HG03460 (cell line): ENCODE results near the gene MOGAT3.

ENCODE experiments used
- ATAC-seq: cut with Tn5 transposase; IDR thresholded peaks from one replicate; pipeline ENCODE4 v1.9.1; 2021; ENCODE audit not compliant: unreplicated experiment

The MOGAT3 gene, protein sequence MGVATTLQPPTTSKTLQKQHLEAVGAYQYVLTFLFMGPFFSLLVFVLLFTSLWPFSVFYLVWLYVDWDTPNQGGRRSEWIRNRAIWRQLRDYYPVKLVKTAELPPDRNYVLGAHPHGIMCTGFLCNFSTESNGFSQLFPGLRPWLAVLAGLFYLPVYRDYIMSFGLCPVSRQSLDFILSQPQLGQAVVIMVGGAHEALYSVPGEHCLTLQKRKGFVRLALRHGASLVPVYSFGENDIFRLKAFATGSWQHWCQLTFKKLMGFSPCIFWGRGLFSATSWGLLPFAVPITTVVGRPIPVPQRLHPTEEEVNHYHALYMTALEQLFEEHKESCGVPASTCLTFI

GRCh38 chr7:101200862-101201599, at the start of gene MOGAT3:
Gene MOGAT3, minus strand, starts transcription at chr7:101201036. Its CDS starts 182 bp downstream, at chr7:101200854.
- no peak for ATAC-seq

DNA sequence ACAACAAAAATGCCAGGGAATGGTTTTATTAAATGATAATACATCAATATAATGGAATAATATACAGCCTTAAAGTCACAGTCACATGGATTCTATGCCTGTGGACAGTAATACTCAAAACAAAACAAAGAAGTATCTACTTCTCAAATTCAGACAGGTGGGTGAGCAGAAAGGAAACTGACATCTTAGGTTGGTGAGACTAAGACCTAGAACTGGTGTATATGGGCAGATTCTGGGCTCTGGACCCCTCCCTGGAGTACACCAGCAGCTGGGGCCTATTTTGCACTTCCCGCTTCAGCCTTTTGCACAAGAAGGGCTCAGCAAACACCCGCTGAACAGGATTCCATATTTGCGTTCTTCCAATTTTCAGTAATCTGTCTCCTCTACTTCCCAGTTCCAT, 49.5 kb upstream of the MOGAT3 start:
- no peak for ATAC-seq

GRCh38 chr7:101248276-101248675, 47.4 kb upstream of the MOGAT3 start:
- ATAC-seq, result no peak

DNA sequence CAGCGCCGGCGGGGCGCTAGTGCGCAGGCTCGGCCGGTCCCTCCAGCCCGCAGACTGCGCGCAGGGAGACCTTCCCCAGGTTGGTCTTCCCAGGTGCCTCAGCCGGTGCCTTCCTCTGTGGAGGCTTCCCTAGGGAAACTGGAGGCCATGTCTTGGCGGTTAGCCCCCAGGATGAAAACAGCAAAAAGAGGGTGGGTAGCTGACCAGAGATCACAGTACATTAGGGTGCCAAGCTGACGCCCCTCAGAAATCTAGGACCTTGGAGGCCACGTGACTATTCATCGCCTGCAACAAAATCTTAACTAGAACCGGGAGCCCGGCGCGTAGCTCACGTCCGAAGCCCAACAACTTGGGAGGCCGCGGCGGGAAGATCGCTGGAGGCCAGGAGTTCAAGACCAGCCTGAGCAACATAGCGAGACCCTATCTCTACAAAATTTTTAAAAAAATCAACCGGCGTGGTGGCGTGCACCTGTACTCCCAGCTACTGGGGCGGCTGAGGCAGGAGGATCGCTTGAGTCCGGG, 44.4 kb upstream of the MOGAT3 start:
- ATAC-seq, result no peak

GRCh38 chr7:101244375-101245146, 43.7 kb upstream of the MOGAT3 start, which contains the start of gene FIS1:
Gene FIS1, minus strand, starts transcription at chr7:101245081. Its CDS starts 77 bp downstream, at chr7:101245004.
- ATAC-seq, result peak; percentile 95

- ATAC-seq, result no peak
These were observed 43.0 kb upstream of the MOGAT3 start for GRCh38 chr7:101243646-101244374.

GRCh38 chr7:101241443-101242349, 40.9 kb upstream of the MOGAT3 start:
- ATAC-seq, result no peak

DNA sequence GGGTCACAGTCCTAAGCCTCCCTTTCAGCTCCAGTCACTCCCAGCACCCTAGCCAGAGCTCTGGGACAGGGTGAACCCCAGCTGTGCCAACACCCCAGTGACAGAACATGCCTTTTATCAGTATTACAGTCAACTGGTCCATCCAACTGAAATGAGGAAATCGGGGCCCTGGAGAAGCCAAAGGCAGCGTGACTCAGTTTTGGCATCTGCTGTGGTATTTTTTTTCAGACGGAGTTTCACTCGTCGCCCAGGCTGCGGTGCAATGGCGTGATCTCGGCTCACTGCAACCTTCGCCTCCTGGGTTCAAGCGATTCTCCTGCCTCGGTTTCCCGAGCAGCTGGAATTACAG, 40.2 kb upstream of the MOGAT3 start:
- ATAC-seq, result no peak

GRCh38 chr7:101240226-101241014, 39.6 kb upstream of the MOGAT3 start:
- no peak for ATAC-seq

DNA sequence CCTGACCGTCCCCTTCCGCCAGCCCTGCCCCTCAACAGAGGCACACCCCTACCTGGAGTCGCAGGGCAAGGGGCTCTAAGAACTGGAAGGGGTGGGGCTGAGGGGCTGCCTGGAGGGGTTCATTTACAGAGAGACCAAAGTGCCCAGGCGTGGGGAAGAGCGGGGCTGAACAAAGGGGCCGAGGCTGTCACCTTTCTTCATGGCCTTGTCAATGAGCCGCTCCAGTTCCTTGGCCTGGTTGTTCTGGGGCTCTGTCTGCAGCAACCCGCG, 39.0 kb upstream of the MOGAT3 start:
- no peak for ATAC-seq

GRCh38 chr7:101239191-101239950, 38.5 kb upstream of the MOGAT3 start:
- ATAC-seq, result no peak

DNA sequence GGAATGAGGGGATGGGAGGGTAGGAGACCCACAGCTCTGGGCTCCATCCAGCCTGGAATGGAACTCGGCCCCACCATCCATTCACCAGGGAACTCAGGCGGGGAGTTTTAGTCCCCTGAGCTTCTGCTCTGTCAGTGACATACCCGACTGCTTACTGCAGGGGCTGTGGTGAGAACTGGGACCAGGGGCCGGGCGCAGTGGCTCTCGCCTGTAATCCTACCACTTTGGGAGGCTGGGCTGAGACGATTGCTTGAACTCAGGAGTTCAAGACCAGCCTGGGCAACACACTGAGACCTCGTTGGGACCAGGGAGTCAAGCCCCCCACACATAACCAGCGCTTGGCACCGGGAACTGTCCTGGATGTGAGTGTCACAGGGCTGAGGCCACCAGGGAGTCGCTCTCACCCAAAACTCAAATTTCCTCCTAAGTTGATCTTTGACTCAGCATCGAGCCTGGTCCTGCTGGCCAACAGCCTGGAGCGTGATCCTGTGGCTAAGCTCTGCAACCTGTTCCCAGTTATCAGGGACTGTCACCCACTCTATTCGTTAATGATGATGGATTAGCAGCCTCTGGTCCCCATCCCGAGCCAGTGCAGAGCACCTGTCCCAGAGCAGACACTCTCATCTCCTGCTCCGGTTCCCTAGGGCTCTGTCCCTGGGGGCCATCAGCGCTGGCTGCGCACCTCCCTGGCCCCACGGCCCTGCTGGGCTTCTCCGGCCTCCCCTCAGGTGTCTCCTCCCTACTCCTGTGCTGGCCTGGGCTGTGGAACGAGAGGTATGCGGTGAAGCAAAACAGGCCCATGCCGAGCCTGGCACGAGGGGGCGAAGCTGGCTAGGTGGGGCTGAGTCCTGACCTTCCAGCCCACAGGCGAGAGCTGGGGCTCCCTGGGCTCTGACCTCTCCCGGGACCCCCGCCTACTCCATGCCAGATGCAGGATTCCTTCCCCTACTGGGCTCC, 37.7 kb upstream of the MOGAT3 start:
- no peak for ATAC-seq

GRCh38 chr7:101237206-101238067, 36.6 kb upstream of the MOGAT3 start, which contains the start of gene CLDN15:
Gene CLDN15, minus strand, starts transcription at chr7:101237802. Its CDS starts 221 bp downstream, at chr7:101237581.
- no peak for ATAC-seq

DNA sequence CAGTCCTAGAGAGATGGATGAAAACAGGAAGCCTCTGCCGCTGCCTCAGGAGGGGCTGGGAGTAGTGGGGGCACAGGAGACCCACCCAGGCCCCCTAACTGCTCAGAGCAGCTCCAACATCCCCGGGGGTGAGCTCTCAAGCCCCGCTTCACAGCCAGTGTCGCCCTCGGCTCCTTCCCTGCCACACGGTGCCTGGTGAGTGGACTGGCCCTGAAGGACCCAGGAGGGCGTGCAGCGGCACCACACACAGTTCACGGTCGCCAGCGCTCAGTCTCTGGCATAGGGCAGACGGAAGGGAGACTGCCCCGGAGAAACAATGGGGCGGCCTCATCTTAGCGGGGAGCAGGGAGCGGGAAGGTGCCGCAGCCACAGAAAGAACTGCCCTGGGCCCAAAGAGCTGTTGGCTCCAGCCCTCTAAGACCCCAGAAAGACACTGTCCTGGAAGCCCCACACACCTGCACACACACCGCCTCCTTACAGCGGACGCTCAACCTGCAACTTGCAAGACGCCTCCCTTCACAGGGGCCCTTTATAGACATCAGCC, 35.5 kb upstream of the MOGAT3 start:
- no peak for ATAC-seq

DNA sequence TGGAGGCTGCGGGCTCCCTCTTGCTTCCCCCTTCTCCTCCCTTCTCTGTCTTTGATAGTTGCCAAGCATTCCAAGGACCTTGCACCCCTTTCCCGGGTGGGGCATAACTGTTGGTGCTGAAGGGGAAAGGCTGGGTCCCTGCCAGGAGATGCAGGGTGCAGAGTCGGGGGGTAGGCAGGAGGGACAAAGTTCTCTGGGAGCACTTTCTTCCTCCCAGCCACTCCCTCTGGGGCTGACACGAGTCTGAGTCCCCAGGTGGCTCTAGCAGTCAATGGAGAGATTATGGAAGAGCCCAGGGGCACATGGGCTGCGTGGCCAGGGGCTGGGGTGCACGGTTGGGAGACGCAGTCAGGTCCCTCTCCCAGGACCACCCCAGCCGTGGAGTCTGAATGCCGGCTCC, 34.7 kb upstream of the MOGAT3 start:
- no peak for ATAC-seq

DNA sequence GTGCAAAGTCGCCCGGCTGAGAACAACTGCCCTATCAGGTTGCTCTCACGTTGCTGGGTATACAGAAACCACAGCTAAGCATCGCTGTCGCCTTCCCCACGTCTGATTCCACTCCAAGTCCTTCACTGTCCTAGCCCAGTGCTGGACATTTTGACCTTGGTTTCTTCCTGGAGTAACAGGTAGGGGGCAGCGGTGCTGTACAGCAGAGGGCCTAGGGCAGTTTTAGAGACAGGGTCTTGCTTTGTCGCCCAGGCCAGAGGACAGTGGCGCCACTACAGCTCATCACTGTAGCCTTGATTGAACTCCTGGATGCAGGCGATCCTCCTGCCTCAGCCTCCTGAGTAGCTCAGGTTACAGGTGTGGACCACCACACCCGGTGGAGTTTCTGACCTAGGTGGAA, 34.2 kb upstream of the MOGAT3 start:
- ATAC-seq, result no peak
